ENCODE measurements around the gene CFB. TPM values are rescaled to one million over a fixed set of nuclear protein-coding genes. Genes with fewer than 3 reads are reported as not detected.

Gene CFB
- total RNA-seq, 4 donors from 2014 or later: 15.7 to 66.5 (median 26.2) TPM

GRCh38 chr6:31898383-31899011 is 47.4 kb upstream of the CFB start:
- TF ChIP-seq EP300 (IDR thresholded peaks at IDR 0.05) (peak in 1 of 2 donors; percentile 42), POLR2A (IDR thresholded peaks at IDR 0.05) (peak in 1 of 2 donors; percentile 26)
- TF ChIP-seq, protein P1, sequence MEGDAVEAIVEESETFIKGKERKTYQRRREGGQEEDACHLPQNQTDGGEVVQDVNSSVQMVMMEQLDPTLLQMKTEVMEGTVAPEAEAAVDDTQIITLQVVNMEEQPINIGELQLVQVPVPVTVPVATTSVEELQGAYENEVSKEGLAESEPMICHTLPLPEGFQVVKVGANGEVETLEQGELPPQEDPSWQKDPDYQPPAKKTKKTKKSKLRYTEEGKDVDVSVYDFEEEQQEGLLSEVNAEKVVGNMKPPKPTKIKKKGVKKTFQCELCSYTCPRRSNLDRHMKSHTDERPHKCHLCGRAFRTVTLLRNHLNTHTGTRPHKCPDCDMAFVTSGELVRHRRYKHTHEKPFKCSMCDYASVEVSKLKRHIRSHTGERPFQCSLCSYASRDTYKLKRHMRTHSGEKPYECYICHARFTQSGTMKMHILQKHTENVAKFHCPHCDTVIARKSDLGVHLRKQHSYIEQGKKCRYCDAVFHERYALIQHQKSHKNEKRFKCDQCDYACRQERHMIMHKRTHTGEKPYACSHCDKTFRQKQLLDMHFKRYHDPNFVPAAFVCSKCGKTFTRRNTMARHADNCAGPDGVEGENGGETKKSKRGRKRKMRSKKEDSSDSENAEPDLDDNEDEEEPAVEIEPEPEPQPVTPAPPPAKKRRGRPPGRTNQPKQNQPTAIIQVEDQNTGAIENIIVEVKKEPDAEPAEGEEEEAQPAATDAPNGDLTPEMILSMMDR (IDR thresholded peaks at IDR 0.05): no peak
- 10 to 16% methylated on average over 8 of the region's 8 CpGs for WGBS, 2 donors
- Histone ChIP-seq H3K4me1 (peaks cover 0 to 56% (median 20%) of the 10 kb centered on the region in 4 donors), H3K27me3 (no peaks in the 10 kb centered on the region), H3K36me3 (peaks cover 0 to 35% (median 2%) of the 10 kb centered on the region in 3 donors), H3K9me3 (no peaks in the 10 kb centered on the region), H3K4me3 (peak overlapping the region; percentile 57 to 92 (median 82)), H3K27ac (peak overlapping the region; percentile 87 to 90 (median 88))
- no peak for DNase-seq (ENCODE audit: low spot score in 2 of 2)

DNA sequence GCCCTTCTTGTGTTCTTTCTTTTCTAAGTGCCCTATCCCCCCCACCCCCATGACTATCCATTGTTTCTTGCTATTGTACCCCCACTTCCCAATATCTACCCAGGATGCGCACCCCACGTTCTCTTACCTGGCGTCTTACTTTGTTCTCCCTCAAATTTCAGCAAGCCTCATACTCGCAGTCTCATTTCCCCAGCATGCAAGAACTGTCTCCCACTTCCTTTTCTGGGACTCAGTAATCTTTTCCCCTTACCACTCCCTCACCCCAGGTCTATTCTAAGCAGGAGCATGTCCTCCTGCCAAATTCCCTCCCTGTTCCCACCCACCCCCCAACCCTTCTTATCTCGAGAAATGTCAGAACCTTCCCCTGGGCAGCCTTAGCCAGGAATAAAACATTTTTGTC is 46.7 kb upstream of the CFB start:
- Histone ChIP-seq H3K36me3 (peaks cover 0 to 28% (median 2%) of the 10 kb centered on the region in 3 donors), H3K9me3 (no peaks in the 10 kb centered on the region), H3K27me3 (no peaks in the 10 kb centered on the region), H3K4me1 (peaks cover 0 to 60% (median 20%) of the 10 kb centered on the region in 4 donors), H3K27ac (no peak overlapping the region), H3K4me3 (no peak overlapping the region)
- WGBS, 2 donors: 58 to 66% methylated on average over 5 of the region's 5 CpGs
- TF ChIP-seq EP300 (IDR thresholded peaks at IDR 0.05) (no peak), POLR2A (IDR thresholded peaks at IDR 0.05) (no peak)
- TF ChIP-seq, protein P1 (IDR thresholded peaks at IDR 0.05): no peak
- no peak for DNase-seq (ENCODE audit: low spot score in 2 of 2)

DNA sequence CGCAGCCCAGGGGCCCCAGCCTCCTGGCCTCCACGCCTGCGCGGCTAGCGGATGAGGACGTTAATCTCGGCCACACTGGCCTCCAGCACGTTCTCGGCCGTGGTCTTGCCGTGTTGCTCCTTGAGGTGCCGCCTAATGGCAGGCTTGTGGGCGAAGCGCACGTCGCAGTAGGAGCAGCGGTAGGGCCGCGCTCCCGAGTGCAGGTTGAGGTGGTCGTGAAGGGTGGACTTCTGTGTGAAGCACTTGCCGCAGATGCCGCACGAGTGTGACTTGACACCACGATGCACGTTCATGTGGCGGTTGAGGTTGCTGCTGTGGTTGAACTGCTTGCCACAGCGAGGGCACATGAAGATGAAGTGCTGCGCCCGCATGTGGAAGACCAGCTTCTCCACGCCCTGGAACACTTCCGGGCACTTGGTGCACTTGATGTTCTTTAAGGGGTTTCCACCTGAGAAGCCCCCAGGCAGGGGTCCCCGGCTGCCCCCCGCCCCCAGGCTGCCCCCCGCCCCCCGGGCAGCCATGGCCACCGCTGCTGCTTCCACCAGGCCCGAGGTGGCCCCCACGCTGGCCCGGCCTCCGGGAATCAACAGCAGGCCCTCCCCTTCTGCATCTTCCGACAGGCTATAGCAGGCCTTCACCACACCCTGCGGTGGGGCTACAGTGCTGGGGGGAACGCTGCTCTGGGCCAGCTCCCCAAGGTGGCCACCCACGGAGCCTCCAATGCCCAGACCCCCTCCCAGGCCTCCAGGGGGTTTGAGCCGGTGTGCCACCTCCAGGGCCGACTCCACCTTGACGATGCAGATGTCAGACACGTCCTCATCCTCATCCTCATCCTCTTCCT is 45.8 kb upstream of the CFB start:
- 79 to 82% methylated on average over 40 to 41 of the region's 49 CpGs for WGBS, 2 donors
- peaks cover 0 to 60% (median 20%) of the 10 kb centered on the region in 4 donors for H3K4me1 ChIP-seq
- no peaks in the 10 kb centered on the region for H3K9me3 ChIP-seq
- H3K4me3 ChIP-seq: no peak overlapping the region
- H3K27me3 ChIP-seq: no peaks in the 10 kb centered on the region
- DNase-seq (ENCODE audit: low spot score in 2 of 2): no peak
- peak overlapping the region in 2 of 4 donors; percentile 90 to 91 for H3K27ac ChIP-seq
- TF ChIP-seq, protein P1 (IDR thresholded peaks at IDR 0.05): no peak
- TF ChIP-seq EP300 (IDR thresholded peaks at IDR 0.05) (no peak), POLR2A (IDR thresholded peaks at IDR 0.05) (no peak)
- H3K36me3 ChIP-seq: peaks cover 0 to 19% (median 0%) of the 10 kb centered on the region in 3 donors

- WGBS, 2 donors: 24 to 33% methylated on average over 6 to 29 of the region's 29 CpGs
- Histone ChIP-seq H3K4me1 (peaks cover 0 to 59% (median 20%) of the 10 kb centered on the region in 4 donors), H3K36me3 (peaks cover 0 to 10% (median 0%) of the 10 kb centered on the region in 3 donors), H3K27me3 (no peaks in the 10 kb centered on the region), H3K27ac (peak overlapping the region; percentile 70 to 91 (median 87)), H3K9me3 (no peaks in the 10 kb centered on the region), H3K4me3 (peak overlapping the region; percentile 45 to 81 (median 55))
- DNase-seq (ENCODE audit: low spot score in 2 of 2): no peak
- TF ChIP-seq, protein P1 (IDR thresholded peaks at IDR 0.05): no peak
- TF ChIP-seq EP300 (IDR thresholded peaks at IDR 0.05) (no peak), POLR2A (IDR thresholded peaks at IDR 0.05) (no peak)
Observed at GRCh38 chr6:31900917-31901414, 44.9 kb upstream of the CFB start.
